PC-9 (cell line): ENCODE results near the gene AGBL5.

ENCODE experiments used
- CTCF ChIP-seq: fragments of 200-600 bp; sonication (generic); conservative IDR thresholded peaks from 2 replicates; pipeline ENCODE4 v1.6.1; 2017; ENCODE audit warnings: mixed run types, antibody characterized with exemption, mild to moderate bottlenecking, moderate library complexity
- EZH2 ChIP-seq: fragments of 200-600 bp; sonication (generic); IDR thresholded peaks from 2 replicates; pipeline ENCODE4 v1.8.0; 2017; ENCODE audit warnings: antibody characterized with exemption, low read depth

GRCh38 chr2:27071990-27072830 lies 20.7 kb downstream of the AGBL5 start:
- TF ChIP-seq CTCF (no peak), EZH2 (no peak)
